NB4 (cell line): ENCODE data around the gene MEGF11.

ENCODE experiments used
- POLR2A ChIP-seq: IDR thresholded peaks from 2 replicates; pipeline ENCODE4 v1.6.1; 2011; ENCODE audit warnings: mild to moderate bottlenecking; ENCODE audit not compliant: insufficient read length; ENCODE audit errors: extremely low read depth
- TF ChIP-seq, protein P1 (sequence below): IDR thresholded peaks from one replicate; pipeline ENCODE4 v1.5.1; 2012; ENCODE audit warnings: low read depth, low read length
- TF ChIP-seq, protein P2 (sequence below): IDR thresholded peaks from 2 replicates; pipeline ENCODE4 v1.6.1; 2011; ENCODE audit warnings: low read depth, low read length

DNA sequence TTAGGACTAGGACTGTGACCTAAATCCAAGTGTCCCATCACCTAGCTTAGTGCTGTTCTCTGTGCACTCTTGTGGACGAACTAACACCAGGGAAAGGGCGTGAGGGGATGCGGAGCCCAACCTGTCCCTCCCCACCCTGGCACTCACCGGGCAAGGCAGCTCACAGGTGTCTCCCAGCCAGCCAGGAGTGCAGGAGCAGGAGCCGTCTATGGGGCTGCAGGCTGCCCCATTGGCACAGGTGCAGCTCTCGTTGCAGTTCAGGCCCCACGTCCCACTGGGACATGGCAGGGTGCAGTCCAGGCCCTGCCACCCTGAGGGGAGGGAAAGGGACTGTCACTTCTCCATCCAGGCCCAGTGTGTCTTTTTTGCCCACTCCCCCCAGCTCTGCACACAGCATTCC, 324.0 kb downstream of the MEGF11 start:
- TF ChIP-seq POLR2A: no peak
- TF ChIP-seq, protein P1, sequence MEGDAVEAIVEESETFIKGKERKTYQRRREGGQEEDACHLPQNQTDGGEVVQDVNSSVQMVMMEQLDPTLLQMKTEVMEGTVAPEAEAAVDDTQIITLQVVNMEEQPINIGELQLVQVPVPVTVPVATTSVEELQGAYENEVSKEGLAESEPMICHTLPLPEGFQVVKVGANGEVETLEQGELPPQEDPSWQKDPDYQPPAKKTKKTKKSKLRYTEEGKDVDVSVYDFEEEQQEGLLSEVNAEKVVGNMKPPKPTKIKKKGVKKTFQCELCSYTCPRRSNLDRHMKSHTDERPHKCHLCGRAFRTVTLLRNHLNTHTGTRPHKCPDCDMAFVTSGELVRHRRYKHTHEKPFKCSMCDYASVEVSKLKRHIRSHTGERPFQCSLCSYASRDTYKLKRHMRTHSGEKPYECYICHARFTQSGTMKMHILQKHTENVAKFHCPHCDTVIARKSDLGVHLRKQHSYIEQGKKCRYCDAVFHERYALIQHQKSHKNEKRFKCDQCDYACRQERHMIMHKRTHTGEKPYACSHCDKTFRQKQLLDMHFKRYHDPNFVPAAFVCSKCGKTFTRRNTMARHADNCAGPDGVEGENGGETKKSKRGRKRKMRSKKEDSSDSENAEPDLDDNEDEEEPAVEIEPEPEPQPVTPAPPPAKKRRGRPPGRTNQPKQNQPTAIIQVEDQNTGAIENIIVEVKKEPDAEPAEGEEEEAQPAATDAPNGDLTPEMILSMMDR: no peak
- TF ChIP-seq, protein P2, sequence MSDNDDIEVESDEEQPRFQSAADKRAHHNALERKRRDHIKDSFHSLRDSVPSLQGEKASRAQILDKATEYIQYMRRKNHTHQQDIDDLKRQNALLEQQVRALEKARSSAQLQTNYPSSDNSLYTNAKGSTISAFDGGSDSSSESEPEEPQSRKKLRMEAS: no peak
